GM20000 (cell line): ENCODE results near the gene C22orf15.

Experiments
- DNase-seq: peaks from one replicate; pipeline ENCODE4 v3.0.0; 2012; ENCODE audit warnings: low spot score
- CTCF ChIP-seq: IDR thresholded peaks from 2 replicates; pipeline ENCODE4 v1.5.1; 2012; ENCODE audit warnings: mild to moderate bottlenecking, control low read depth; ENCODE audit errors: extremely low read depth, missing control alignments

C22orf15 gene

GRCh38 chr22:23784215-23784732, 21.5 kb downstream of the C22orf15 start:
- DNase-seq: no peak
- no peak for TF ChIP-seq CTCF

DNA sequence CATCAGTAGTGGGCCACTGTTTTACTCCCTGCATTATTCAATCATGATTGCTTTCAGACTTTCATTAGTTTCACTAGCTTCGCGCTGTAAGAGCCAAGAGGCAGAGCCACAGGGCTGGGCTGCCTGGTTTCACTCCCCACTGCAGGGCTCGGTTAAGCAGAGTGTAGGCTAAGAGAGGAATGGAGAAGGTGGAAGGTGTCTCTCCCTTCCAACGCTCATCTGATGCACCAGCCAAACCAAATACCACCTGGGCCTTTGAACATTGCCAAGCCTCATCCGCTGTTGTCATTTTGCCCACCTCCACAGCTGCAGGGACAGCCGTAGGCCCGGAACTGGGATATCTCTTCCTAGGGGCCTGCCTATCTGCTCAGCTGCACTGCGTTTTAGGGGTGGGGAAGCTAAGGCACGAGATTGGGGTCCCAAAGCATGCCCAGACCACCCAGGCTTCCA, 23.5 kb downstream of the C22orf15 start:
- no peak for TF ChIP-seq CTCF
- DNase-seq: no peak

- no peak for TF ChIP-seq CTCF
- peak; percentile 96 for DNase-seq
These were observed 24.2 kb downstream of the C22orf15 start, which contains the start of gene SMARCB1 for GRCh38 chr22:23786752-23787599. Gene SMARCB1 (plus strand): TSS chr22:23786966. CDS start chr22:23787170, 204 bp downstream.

GRCh38 chr22:23787600-23787896, 24.8 kb downstream of the C22orf15 start:
- TF ChIP-seq CTCF: no peak
- DNase-seq: no peak

- DNase-seq: no peak
- no peak for TF ChIP-seq CTCF
These were observed 25.1 kb downstream of the C22orf15 start for GRCh38 chr22:23787910-23788309.

- TF ChIP-seq CTCF: no peak
- DNase-seq: peak; percentile 1
These were observed 26.3 kb downstream of the C22orf15 start for GRCh38 chr22:23789121-23789520.

DNA sequence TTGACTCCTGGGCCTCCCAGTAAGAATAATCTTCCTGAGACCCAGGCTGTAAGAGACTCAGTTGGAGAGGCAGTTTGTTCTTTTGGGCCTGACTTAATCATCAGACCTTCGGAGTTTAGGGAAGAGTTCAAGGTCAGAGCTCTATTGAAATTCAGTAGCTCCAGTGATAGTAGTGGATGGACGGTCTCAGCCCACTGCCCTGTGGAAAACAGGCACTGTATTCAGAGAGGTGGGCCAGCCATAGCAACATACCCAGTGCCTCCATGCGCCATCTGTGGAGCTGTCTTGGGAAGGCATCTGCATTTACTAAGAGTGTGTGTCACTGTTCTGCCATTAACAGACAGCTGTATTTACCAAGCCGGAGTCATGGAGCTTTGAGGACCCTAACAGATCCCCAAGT, 26.8 kb downstream of the C22orf15 start:
- DNase-seq: peak; percentile 6
- no peak for TF ChIP-seq CTCF
